GM04504 (cell line): Measurements from ENCODE around the gene SLC35F1.
"Not testable (repeated sequence)": the region's sequence is repeated elsewhere in the genome, so short reads cannot be mapped to it uniquely, and the experiment has no call there.

Experiments used
- DNase-seq: peaks from one replicate; pipeline ENCODE4 v3.0.0-alpha.2; 2012; ENCODE audit warnings: low read depth

Gene SLC35F1

DNA sequence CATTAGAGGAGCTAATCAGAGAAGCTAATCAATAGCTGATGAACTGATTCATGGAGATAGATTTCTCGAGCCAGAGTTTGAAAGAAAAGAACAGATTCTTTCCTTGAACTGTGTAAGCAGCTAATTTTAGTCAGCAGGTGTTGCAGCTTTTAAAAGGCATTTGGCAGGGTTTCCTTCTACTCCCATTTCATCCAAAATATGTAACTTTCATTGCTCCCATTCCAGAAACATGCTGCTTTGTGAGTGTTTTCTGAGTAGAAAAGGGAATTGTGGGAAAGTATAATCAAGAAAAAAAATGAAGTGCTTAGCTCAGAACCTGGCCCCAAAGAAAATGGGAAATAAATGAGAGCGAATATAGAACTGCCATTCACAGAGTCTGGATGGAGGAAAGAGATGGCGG is 20.8 kb downstream of the SLC35F1 start:
- DNase-seq: no peak

DNA sequence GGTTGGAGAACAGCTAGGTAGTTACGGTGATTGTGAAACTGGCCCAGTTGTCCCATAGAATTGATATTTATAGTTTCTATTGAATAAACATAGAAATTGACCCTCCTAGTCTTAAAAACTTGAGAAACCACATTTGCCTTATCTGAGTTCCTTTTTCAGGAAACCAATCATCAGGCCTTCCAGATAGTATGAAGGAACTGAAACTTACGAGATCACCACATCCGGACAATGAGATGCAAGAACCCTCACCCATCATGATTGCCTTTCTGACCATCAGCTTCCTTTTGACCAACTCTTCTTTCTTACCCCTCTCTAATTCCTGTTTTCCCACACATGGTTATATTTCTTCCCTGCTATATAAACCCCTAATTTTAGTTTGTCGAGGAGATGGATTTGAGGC is 21.8 kb downstream of the SLC35F1 start:
- no peak for DNase-seq

DNA sequence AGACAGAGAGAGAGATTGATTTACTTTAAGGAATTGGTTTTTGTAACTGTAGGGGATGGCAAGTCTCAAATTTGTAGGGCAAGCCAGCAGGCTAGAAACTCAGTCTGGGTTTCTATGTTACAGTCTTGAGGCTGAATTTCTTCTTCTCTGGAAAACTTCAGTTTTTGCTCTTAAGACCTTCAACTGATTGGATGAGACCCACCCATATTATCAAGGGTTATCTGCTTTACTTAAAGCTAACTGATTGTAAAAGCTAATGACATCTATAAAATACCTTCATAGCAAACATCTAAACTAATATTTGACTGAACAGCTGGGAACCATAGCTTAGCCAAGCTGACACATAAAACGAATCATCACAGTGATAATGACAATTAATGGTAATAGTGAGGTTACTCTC is 22.4 kb downstream of the SLC35F1 start:
- DNase-seq: no peak

DNA sequence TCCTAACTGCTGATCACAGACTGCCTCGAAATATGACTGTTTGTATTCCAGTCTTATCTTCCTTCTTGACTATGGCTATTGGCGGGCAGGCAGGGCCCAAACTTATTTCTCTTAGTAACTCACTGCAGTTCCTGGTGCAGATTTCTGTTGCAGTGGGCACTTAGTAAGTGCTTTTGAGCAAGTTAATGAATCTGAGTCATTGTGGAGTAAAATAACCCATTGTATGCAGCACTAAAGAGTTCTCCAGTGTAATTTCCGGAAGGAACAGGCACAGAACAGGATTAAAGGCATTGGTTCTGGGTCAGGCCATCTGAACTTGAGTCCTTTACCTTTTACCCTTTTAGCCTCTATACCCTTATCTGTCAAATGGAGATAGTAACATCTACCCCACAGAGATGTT is 23.6 kb downstream of the SLC35F1 start:
- no peak for DNase-seq

DNA sequence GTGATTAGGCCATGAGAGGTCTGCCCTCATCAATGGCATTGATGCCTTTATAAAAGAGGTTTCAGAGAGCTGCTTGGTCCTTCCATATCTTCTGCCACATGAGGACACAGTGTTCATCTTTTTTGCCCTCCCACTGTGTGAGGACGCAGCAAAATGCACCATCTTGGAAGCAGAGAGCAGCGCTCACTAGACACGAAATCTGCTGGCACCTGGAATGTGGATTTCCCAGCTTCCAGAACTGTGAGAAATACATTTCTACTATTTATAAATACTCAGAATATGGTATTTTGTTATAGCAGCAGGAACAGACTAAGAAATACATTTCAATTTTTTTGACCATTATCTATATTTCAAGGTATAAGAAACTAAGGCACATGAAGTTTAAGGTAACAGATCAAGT is 24.9 kb downstream of the SLC35F1 start:
- DNase-seq: no peak

DNA sequence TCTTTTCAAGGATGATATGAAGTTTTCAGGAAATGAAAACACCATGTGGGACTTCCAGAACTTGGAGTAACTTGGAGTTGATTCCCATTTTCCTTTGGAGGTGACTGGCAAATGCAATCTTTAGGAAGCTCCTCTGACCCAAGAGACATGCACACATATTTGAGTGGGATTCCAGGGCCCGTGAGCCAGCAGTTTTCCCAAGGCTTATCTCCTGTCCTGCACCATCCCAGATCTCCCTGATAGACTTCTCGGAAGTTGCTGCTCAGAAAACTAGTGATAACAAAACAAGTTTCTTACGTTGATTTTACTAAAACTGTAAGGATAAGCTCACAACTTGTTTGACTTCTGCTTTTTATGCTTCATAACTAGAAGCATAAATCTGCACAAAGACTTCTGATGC is 25.6 kb downstream of the SLC35F1 start:
- no peak for DNase-seq

DNA sequence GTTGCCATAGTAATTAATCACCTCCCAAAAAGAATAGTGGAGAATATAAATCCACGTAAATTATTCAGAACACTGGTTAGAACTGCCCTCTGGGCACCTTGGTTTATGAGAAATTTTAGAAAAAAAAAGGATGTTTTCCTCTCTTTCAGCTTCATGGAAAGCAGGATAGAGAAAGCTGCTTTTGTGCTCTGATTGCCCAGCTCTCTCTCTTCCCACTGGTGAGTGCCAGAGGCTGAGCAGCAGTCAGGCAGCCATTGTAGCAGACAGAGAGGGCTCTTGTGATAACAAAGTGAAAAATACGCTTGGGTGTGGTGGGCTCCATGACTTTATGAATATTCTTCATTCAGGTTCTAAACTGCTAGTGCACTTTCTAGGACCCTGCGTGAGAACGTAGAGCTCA is 26.4 kb downstream of the SLC35F1 start:
- no peak for DNase-seq

DNA sequence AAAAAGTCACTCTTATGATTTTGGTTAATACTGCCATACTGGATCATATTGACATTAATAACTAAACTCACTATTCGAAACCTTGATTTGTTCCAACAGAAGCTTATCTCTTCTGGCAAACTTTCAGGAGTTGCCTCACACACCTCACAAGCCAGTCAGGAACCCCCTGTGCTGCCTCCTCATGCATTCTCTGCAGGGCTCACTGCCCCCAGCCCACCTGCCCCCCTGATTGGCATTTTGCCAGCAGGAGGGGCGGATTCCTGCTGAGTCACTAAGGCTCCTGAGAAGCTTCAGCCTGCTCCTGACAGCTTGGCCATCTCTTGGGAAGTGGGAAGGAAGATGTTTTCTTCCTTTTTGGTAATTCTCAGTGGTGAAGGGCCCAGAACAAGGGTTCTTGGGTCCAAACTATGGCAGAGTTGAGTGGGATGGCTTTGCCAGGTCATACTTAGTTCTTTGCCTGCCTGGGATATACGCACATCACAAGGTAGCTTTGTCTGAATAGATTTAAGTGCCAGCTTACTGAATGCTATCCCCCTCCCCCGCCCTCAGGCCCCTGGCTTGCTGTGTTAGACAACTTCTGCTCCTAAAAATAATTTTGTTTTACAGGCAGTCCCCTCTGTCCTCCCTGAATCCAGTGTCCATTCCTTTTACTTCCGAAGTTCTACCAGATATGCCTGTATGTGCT is 31.4 kb downstream of the SLC35F1 start:
- DNase-seq: no peak

DNA sequence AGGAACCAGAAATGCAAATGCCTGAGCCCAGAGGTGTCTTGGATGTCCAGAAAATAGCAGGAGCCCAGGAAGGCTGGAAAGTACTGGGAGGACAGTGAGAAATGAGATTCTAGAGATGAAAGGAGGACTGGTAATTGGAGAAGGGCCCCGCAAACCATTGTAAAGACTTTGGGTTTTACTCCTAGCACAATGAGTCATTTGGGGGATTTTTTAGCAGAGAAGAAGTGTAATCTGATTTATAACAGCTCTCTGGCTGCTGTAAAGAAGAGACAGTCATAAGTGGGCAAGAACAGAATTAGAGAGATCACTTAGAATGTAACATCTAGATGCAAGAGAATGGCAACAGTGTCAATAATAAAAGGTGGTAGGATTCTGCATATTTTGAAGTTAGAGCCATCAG is 40.2 kb downstream of the SLC35F1 start:
- DNase-seq: no peak

DNA sequence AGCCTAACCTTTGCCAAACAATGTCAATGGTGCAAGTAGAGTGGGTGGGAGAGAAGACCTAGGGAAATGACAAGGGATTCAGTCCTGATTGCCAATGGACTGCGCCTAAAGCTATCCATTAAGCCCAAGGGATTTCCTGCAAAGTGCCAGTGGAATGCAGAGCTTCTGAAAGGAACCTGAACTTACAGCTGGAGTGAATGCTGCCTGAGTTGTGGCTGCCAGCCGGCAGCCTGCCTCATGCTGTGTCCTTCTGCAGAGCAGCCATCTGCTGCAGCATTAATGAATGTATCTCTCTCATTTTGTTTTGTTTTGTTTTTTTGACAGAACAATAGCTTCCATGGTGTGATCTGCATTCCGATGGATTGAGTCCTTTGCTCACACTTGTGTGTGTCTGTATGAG is 44.7 kb downstream of the SLC35F1 start:
- no peak for DNase-seq

DNA sequence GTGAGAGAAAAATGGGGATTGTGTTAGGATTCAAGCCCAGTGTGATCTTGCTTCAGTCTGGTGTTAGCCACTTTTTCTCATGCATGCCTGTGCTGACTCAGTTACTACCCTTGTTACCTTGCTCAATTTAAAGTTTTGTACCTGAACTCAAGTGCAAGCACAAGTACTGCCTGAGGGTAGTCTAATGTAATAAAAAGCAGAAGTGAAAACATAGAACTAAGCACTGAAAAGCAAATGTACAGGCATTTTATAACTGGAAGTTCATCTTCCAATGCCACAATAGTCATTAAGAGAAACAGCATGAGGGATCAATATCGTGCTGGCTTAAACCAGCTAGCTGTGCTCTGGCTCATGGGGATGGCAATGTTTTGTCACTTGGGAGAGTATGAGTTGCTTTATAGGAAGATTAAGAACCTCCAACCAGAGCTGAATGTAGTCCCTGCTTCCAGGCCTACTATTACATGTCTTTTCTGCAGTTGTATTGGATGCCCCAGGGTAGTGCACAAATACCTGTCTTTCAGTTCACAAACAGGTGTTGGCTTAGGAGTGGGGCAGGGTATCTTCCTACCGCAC is 48.7 kb downstream of the SLC35F1 start:
- no peak for DNase-seq

DNA sequence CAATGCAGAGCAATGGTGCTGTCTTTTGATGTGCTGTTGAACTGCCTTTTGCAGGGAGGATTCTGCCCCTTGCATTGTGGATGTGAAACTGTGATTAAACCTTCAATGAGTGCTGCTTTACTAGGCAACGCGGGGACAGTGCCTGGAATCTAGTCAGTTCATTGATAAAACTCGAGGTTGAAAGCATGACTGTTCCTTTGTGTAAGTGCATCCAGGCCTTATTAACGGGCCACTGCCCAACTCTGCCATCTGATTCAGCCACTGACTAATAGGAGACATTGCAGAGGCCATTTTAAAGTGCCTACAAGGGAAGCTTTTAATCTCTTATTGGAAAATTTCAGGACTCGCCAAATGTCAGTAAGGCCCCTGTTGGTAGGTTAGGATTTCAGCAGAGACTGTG is 49.3 kb downstream of the SLC35F1 start:
- DNase-seq: no peak

DNA sequence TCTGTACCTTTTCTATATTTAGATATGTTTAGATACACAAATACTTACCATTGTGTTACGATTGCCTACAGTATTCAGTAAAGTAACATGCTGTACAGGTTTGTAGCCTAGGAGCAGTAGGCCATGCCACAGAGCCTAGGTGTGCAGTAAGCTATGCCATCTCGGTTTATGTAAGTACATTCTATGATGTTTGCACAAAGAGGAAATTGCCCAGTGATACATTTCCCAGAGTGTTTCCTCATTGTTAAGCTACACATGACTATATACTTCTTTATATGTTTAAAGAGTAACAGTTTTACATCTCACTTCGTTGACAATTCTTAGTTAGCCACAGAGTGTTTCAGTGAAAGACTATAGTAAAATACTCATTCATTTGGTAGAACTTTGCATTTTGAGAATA is 51.5 kb downstream of the SLC35F1 start:
- no peak for DNase-seq

DNA sequence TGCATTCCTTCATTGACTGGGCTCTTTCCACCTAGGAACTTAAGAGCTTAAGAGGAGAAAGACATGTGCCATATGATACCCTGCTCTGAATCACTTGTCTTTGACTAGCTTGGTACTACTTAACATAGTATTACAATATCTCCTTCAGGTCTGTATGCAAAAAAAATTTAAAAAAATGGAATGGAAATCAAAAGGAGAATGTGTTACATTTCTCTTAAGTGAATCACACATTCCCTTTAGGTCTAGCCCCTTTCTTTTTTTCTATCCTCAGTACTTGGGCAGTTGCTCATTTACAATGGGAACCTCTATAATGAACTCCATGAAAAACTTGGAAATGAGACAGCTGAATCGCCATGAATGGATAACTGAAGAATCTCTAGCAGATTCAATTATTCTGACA is 53.8 kb downstream of the SLC35F1 start:
- DNase-seq: no peak

DNA sequence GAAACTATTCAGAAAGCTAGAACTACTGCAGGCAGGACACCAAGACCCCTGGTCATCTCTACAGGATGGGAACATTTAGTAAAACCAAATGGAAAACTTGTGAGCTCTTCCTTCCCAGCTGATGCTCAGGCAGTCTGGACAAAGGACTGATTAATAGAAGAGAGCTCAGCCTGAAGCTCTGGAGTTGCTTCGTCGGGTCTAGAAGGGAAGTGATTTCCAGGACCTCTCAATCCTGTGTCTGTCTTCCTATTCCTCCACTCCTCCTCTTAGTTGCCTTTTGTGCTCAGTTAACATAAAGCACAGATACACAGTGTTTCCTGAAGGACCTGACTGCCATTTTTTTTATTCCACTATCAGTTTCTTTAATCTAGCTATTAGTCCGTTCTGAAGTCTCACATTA is 54.2 kb downstream of the SLC35F1 start:
- no peak for DNase-seq

DNA sequence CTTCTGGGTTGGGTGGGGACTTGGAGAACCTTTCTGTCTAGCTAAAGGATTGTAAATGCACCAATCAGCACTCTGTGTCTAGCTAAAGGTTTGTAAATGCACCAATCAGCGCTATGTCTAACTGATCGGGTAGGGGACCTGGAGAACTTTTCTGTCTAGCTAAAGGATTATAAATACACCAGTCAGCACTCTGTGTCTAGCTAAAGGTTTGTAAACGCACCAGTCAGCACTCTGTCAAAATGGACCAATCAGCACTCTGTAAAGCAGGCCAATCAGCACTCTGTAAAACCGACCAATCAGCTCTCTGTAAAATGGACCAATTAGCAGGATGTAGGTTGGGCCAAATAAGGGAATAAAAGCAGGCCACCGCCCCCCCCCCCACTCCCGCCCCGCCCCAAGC is 58.7 kb downstream of the SLC35F1 start:
- DNase-seq: not testable (repeated sequence)

DNA sequence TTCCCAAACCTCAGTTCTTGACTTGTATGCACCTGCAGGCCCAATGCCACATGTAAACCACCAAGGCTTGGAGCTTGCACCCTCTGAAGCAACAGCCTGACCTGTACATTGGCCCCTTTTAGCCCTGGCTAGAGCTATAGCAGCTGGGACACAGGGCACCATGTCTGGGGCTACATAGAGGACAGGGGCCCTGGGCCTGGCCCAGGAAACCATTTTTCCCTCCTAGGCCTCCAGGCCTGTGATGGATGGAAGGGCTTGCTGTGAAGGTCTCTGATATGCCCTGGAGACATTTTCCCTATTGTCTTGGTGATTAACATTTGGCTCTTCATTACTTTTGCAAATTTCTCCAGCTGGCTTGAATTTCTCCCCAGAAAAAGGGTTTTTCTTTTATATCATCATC is 64.6 kb downstream of the SLC35F1 start:
- no peak for DNase-seq

DNA sequence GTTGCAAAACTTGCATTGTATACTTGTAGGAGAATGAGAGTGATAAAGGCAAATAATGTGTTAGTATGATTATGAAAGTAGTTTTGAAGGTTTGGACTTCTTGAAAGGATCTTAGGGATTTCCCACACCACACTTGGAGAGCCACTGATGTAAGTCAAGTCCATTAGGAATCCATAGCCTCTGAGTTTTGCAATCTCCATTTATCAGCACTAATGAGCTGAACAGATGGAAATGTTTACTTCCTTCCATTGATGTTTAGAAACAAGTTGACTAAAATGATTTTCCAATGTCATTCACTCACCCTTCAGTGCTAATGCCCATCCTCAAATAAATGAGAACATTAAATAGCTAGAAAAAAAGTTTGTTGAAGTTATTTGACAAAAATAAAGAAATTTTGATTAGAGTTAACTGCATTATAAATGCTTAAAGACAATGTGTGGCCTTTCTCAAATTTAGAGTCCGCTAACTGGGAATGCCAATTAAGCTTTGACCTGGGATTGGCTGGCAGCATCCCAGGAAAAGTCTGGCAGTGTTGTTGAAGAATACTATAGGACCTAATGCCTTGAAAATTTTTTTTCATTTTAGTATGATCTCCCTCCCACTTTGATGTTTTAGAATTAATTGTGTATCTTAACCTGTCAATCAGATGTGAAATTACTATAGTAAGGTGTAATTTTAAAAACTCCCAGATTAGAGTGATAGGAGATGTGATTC is 68.0 kb downstream of the SLC35F1 start:
- DNase-seq: no peak

DNA sequence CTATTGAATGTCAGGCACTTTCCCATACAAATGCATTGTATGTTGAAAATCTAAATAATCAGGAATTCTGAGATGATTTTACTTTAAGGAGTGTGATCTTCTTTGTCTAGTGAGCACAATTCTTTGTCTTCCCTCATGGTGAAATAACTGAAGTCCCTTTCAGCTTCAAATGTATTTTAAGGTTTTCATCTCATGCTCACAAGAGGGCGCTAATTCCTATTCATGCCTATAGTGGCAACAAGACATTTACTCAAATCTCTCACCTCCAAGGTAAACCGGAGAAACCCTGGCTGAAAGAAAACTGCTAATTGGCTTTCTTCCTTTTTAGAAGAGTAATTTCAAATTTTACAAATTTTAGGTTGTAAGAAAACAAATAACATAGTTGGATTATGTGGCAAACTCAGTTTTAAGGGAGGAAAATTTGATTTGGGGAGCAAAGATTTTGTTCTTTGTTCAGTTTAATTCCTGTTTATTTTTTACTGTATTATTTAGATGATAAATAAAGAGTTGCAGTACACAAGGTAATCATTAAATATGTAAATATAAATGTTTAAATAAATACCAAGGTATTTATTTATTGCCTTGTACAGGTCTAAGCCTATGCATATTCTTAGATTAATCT is 69.1 kb downstream of the SLC35F1 start:
- peak; percentile 5 for DNase-seq

DNA sequence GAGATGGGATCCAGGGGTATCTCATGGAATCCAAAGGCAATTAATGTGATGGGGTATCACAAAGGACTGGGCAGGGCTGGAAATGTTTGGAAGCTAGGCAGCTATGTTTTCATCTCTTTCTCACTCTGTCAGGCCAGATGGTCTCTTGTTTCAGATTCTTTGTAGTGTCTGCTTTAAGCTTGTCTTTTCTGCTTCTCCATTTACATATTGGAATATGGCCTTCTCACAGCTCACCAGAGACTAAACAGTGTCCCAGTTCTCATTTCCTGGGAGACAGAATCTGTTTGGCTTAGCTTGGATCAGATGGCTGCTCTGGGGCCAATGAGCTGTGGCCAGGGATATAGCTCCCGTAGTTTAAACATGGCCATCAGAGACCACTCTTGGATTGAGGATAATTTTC is 78.9 kb downstream of the SLC35F1 start:
- DNase-seq: no peak

DNA sequence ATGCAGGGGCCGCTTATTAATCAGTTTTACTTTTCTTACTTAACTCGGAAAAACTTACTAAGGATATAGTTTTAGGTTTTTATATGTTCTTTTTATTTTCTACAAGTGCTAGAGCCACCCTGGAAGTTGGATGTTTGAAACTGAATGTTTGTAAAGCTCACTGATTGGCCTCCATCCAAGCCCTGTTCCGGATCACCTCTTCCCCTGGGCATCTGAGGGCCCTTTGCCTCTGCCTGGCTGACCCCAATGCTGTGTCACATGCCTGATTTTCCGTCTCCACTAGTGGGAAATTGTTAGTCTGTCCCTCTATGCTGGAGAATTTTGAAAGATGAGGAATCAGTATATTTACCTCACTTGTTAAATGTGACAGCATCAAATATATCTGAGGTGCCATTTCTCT is 79.3 kb downstream of the SLC35F1 start:
- DNase-seq: no peak

DNA sequence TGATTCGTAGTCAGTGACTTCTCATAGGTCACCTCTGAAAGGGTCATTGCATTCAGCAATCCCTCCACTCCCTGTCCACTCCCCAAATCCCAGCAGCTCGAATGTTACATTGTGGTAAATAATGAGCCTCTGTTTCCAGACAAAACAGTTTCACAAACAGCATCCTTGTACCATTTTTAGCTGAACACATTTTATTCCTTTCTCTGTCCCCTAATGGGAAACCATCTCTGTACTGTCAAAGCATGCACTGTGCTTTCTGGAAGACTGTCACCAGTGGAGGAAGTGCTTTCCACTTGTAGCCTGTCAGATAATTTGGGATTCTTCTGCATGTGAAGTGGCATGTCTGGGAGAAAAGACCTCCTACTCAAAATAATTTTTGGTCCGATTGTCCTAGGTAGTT is 82.0 kb downstream of the SLC35F1 start:
- DNase-seq: no peak

DNA sequence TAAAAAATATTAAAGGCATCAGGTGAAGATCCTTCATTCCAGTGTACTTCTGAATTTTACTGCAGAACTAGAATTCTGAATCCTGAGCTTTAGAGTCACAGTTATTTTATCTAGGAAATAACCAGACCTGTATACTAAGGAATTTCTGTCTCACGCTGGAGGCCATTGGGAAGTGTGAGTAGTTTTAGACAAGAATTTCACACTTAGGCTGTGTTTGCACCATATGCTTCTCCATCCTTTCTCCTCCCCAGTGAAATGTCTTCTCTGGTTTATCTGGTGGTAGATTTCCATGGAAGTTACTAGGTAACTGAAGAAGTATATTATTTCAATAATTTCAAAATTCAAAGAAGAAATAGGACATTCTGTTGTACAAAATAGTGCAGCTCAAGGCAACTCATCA is 83.1 kb downstream of the SLC35F1 start:
- no peak for DNase-seq
